ENCODE data around the gene MYPN. TPM values are rescaled to one million over a fixed set of nuclear protein-coding genes. Genes with fewer than 3 reads are reported as not detected.

Gene MYPN
- total and polyA plus RNA-seq, 3 donors from 2014 or later, result 1.5 to 2.3 (median 1.8) TPM

GRCh38 chr10:68202960-68203353 is 93.7 kb downstream of the MYPN start:
- no peaks in the 10 kb centered on the region for H3K4me1 ChIP-seq
- H3K27me3 ChIP-seq, result no peaks in the 10 kb centered on the region
- H3K4me3 ChIP-seq, result no peak overlapping the region
- intact Hi-C loops (cut with DNase I; ENCODE audit: low total_unique reads), result no loop called here
- WGBS, 2 donors, result 40 to 55% methylated on average over 5 of the region's 5 CpGs
- TF ChIP-seq CTCF (IDR thresholded peaks at IDR 0.05) (no peak), POLR2A (IDR thresholded peaks at IDR 0.05) (no peak)
- H3K27ac ChIP-seq, result no peak overlapping the region
- no peaks in the 10 kb centered on the region for H3K36me3 ChIP-seq (ENCODE audit: low read depth, missing control alignments)
- no peaks in the 10 kb centered on the region for H3K9me3 ChIP-seq
- no peak for DNase-seq

- no peak for TF ChIP-seq POLR2A (IDR thresholded peaks at IDR 0.05)
- TF ChIP-seq CTCF (IDR thresholded peaks at IDR 0.05), result peak; percentile 16 to 49 (median 33)
- H3K27me3 ChIP-seq, result no peaks in the 10 kb centered on the region
- H3K9me3 ChIP-seq, result no peaks in the 10 kb centered on the region
- no peak overlapping the region for H3K27ac ChIP-seq
- no peak overlapping the region for H3K4me3 ChIP-seq
- no peaks in the 10 kb centered on the region for H3K4me1 ChIP-seq
- intact Hi-C loops (cut with DNase I; ENCODE audit: low total_unique reads), result no loop called here
- 62% methylated on average over 10 of the region's 10 CpGs for whole genome bisulfite sequencing, 2 donors
- H3K36me3 ChIP-seq (ENCODE audit: low read depth, missing control alignments), result no peaks in the 10 kb centered on the region
- DNase-seq, result peak; percentile 86
Observed at GRCh38 chr10:68208424-68209042, 99.2 kb downstream of the MYPN start.

GRCh38 chr10:68211669-68212068 is 102.4 kb downstream of the MYPN start:
- intact Hi-C loops (cut with DNase I; ENCODE audit: low total_unique reads), result no loop called here
- 77 to 80% methylated on average over 1 of the region's 1 CpG for whole genome bisulfite sequencing, 2 donors
- TF ChIP-seq CTCF (IDR thresholded peaks at IDR 0.05), result no peak
- TF ChIP-seq POLR2A (IDR thresholded peaks at IDR 0.05), result no peak
- no peak overlapping the region for H3K27ac ChIP-seq
- no peaks in the 10 kb centered on the region for H3K4me1 ChIP-seq
- no peaks in the 10 kb centered on the region for H3K36me3 ChIP-seq (ENCODE audit: low read depth, missing control alignments)
- no peak for DNase-seq
- no peaks in the 10 kb centered on the region for H3K27me3 ChIP-seq
- no peak overlapping the region for H3K4me3 ChIP-seq
- H3K9me3 ChIP-seq, result no peaks in the 10 kb centered on the region

DNA sequence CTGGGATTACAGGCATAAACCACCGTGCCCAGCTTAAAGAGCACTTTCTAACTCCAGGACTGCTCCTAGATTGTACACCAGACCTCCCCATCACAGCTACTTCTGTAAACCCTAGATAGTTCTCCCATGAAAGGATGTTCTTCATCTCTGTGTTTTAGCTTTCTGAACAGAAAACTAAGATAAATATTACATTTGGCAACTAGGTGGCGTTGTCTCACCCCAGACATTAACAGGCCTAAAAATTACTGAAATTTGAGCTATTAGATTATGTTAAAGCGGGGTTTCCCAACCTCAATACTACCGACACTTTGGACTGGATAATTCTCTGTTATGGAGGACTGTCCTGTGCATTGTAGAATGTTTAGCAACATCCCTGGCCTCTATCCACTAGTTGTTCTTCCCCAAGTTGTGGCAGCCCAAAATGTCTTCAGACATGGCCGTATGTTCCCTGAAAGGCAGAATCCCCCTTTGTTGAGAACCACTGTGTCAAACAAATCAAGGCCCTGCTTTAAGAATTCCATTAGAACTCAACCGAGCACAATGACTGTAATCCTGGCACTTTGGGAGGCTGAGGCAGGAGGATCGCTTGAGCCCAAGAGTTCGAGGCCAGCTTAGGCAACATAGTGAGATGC is 103.5 kb downstream of the MYPN start:
- intact Hi-C loops (cut with DNase I; ENCODE audit: low total_unique reads), result no loop called here
- Histone ChIP-seq H3K4me3 (no peak overlapping the region), H3K9me3 (no peaks in the 10 kb centered on the region), H3K27ac (no peak overlapping the region), H3K36me3 (ENCODE audit: low read depth, missing control alignments) (no peaks in the 10 kb centered on the region), H3K27me3 (no peaks in the 10 kb centered on the region), H3K4me1 (no peaks in the 10 kb centered on the region)
- 63 to 64% methylated on average over 8 of the region's 8 CpGs for WGBS, 2 donors
- DNase-seq, result no peak
- TF ChIP-seq CTCF (IDR thresholded peaks at IDR 0.05) (peak; percentile 49 to 75 (median 64)), POLR2A (IDR thresholded peaks at IDR 0.05) (no peak)

GRCh38 chr10:68218786-68219185 is 109.5 kb downstream of the MYPN start:
- Histone ChIP-seq H3K27me3 (no peaks in the 10 kb centered on the region), H3K36me3 (ENCODE audit: low read depth, missing control alignments) (no peaks in the 10 kb centered on the region), H3K9me3 (no peaks in the 10 kb centered on the region), H3K4me3 (no peak overlapping the region), H3K27ac (no peak overlapping the region), H3K4me1 (no peaks in the 10 kb centered on the region)
- intact Hi-C loops (cut with DNase I; ENCODE audit: low total_unique reads), result no loop called here
- DNase-seq, result no peak
- TF ChIP-seq CTCF (IDR thresholded peaks at IDR 0.05) (no peak), POLR2A (IDR thresholded peaks at IDR 0.05) (no peak)
- 90 to 98% methylated on average over 4 of the region's 4 CpGs for WGBS, 2 donors
